ENCODE measurements around the gene TBX3. TPM values are rescaled to one million over a fixed set of nuclear protein-coding genes. Genes with fewer than 3 reads are reported as not detected.
"Not testable (repeated sequence)": the region's sequence is repeated elsewhere in the genome, so short reads cannot be mapped to it uniquely, and the experiment has no call there.

TBX3 gene
- total RNA-seq, result under 1 TPM; 0.18 to 0.30 (median 0.24) TPM

- DNase-seq, result no peak
- no peaks in the 10 kb centered on the region for H3K36me3 Mint-ChIP-seq (ENCODE audit: insufficient read depth)
- peak within 1 kb of the TSS; percentile 75 for H3K4me3 Mint-ChIP-seq
- peaks cover 37% of the 10 kb centered on the region for H3K4me1 Mint-ChIP-seq (ENCODE audit: low read depth)
- H3K27me3 Mint-ChIP-seq (ENCODE audit: low read depth), result peaks cover 93% of the 10 kb centered on the region
- ATAC-seq, result peak; percentile 81 to 83
- H3K9me3 Mint-ChIP-seq, result no peaks in the 10 kb centered on the region
Observed at GRCh38 chr12:114684098-114684869, at the start of gene TBX3. Gene TBX3, minus strand, starts transcription at chr12:114684175. Its CDS starts 975 bp downstream, at chr12:114683200.

- H3K27me3 Mint-ChIP-seq (ENCODE audit: low read depth), result peaks cover 28% of the 10 kb centered on the region
- no peaks in the 10 kb centered on the region for H3K36me3 Mint-ChIP-seq (ENCODE audit: insufficient read depth)
- no peaks in the 10 kb centered on the region for H3K9me3 Mint-ChIP-seq
- H3K4me1 Mint-ChIP-seq (ENCODE audit: low read depth), result no peaks in the 10 kb centered on the region
- H3K4me3 Mint-ChIP-seq, result no peak overlapping the region
- ATAC-seq, result no peak
- DNase-seq, result no peak
Observed at GRCh38 chr12:114732426-114733030, 48.6 kb upstream of the TBX3 start.

GRCh38 chr12:114729731-114730130 lies 45.8 kb upstream of the TBX3 start:
- Mint-ChIP-seq H3K4me1 (ENCODE audit: low read depth) (no peaks in the 10 kb centered on the region), H3K9me3 (no peaks in the 10 kb centered on the region), H3K27me3 (ENCODE audit: low read depth) (peaks cover 15% of the 10 kb centered on the region), H3K36me3 (ENCODE audit: insufficient read depth) (no peaks in the 10 kb centered on the region), H3K4me3 (no peak overlapping the region)
- ATAC-seq (no peak), DNase-seq (no peak)

- H3K36me3 Mint-ChIP-seq (ENCODE audit: insufficient read depth), result no peaks in the 10 kb centered on the region
- DNase-seq (no peak), ATAC-seq (no peak)
Observed at GRCh38 chr12:114726092-114726710, 42.2 kb upstream of the TBX3 start.

GRCh38 chr12:114722176-114722575 lies 38.2 kb upstream of the TBX3 start:
- not testable (repeated sequence) for H3K4me3 Mint-ChIP-seq; ATAC-seq; H3K4me1 Mint-ChIP-seq (ENCODE audit: low read depth); H3K27me3 Mint-ChIP-seq (ENCODE audit: low read depth); H3K9me3 Mint-ChIP-seq; H3K36me3 Mint-ChIP-seq (ENCODE audit: insufficient read depth); DNase-seq

More at GRCh38 chr12:114726092-114726710, 42.2 kb upstream of the TBX3 start:
- Mint-ChIP-seq H3K4me1 (ENCODE audit: low read depth) (no peaks in the 10 kb centered on the region), H3K4me3 (no peak overlapping the region), H3K27me3 (ENCODE audit: low read depth) (peaks cover 3% of the 10 kb centered on the region), H3K9me3 (no peaks in the 10 kb centered on the region)

- Mint-ChIP-seq H3K36me3 (ENCODE audit: insufficient read depth) (no peaks in the 10 kb centered on the region), H3K4me1 (ENCODE audit: low read depth) (no peaks in the 10 kb centered on the region), H3K4me3 (no peak overlapping the region), H3K27me3 (ENCODE audit: low read depth) (no peaks in the 10 kb centered on the region), H3K9me3 (no peaks in the 10 kb centered on the region)
- ATAC-seq (no peak), DNase-seq (no peak)
Observed at GRCh38 chr12:114721266-114721665, 37.3 kb upstream of the TBX3 start.

- no peak for DNase-seq
- Mint-ChIP-seq H3K4me1 (ENCODE audit: low read depth) (no peaks in the 10 kb centered on the region), H3K36me3 (ENCODE audit: insufficient read depth) (no peaks in the 10 kb centered on the region), H3K27me3 (ENCODE audit: low read depth) (peaks cover 11% of the 10 kb centered on the region), H3K4me3 (no peak overlapping the region), H3K9me3 (no peaks in the 10 kb centered on the region)
- ATAC-seq, result no peak
Observed at GRCh38 chr12:114713466-114714215, 29.7 kb upstream of the TBX3 start.

- ATAC-seq, result no peak
- peaks cover 15% of the 10 kb centered on the region for H3K27me3 Mint-ChIP-seq (ENCODE audit: low read depth)
- DNase-seq, result no peak
- no peaks in the 10 kb centered on the region for H3K36me3 Mint-ChIP-seq (ENCODE audit: insufficient read depth)
- H3K4me3 Mint-ChIP-seq, result no peak overlapping the region
- H3K4me1 Mint-ChIP-seq (ENCODE audit: low read depth), result no peaks in the 10 kb centered on the region
- no peaks in the 10 kb centered on the region for H3K9me3 Mint-ChIP-seq
Observed at GRCh38 chr12:114711689-114712152, 27.7 kb upstream of the TBX3 start.

- Mint-ChIP-seq H3K36me3 (ENCODE audit: insufficient read depth) (no peaks in the 10 kb centered on the region), H3K4me3 (no peak overlapping the region), H3K9me3 (no peaks in the 10 kb centered on the region), H3K4me1 (ENCODE audit: low read depth) (no peaks in the 10 kb centered on the region), H3K27me3 (ENCODE audit: low read depth) (peaks cover 21% of the 10 kb centered on the region)
- ATAC-seq (no peak), DNase-seq (no peak)
Observed at GRCh38 chr12:114710151-114710550, 26.2 kb upstream of the TBX3 start.

GRCh38 chr12:114709112-114709511 lies 25.1 kb upstream of the TBX3 start:
- no peaks in the 10 kb centered on the region for H3K9me3 Mint-ChIP-seq
- no peaks in the 10 kb centered on the region for H3K4me1 Mint-ChIP-seq (ENCODE audit: low read depth)
- no peak overlapping the region for H3K4me3 Mint-ChIP-seq
- no peak for ATAC-seq
- DNase-seq, result no peak
- no peaks in the 10 kb centered on the region for H3K36me3 Mint-ChIP-seq (ENCODE audit: insufficient read depth)
- peaks cover 24% of the 10 kb centered on the region for H3K27me3 Mint-ChIP-seq (ENCODE audit: low read depth)

GRCh38 chr12:114708598-114708997 lies 24.6 kb upstream of the TBX3 start:
- H3K27me3 Mint-ChIP-seq (ENCODE audit: low read depth), result peaks cover 29% of the 10 kb centered on the region
- not testable (repeated sequence) for DNase-seq

GRCh38 chr12:114704096-114704495 lies 20.1 kb upstream of the TBX3 start:
- Mint-ChIP-seq H3K4me1 (ENCODE audit: low read depth) (no peaks in the 10 kb centered on the region), H3K4me3 (no peak overlapping the region), H3K27me3 (ENCODE audit: low read depth) (peaks cover 60% of the 10 kb centered on the region), H3K36me3 (ENCODE audit: insufficient read depth) (no peaks in the 10 kb centered on the region), H3K9me3 (no peaks in the 10 kb centered on the region)
- DNase-seq (no peak), ATAC-seq (no peak)

More at GRCh38 chr12:114708598-114708997, 24.6 kb upstream of the TBX3 start:
- not testable (repeated sequence) for H3K4me1 Mint-ChIP-seq (ENCODE audit: low read depth); H3K36me3 Mint-ChIP-seq (ENCODE audit: insufficient read depth); ATAC-seq; H3K9me3 Mint-ChIP-seq; H3K4me3 Mint-ChIP-seq

GRCh38 chr12:114703060-114703493 lies 19.1 kb upstream of the TBX3 start:
- no peaks in the 10 kb centered on the region for H3K4me1 Mint-ChIP-seq (ENCODE audit: low read depth)
- no peaks in the 10 kb centered on the region for H3K36me3 Mint-ChIP-seq (ENCODE audit: insufficient read depth)
- H3K27me3 Mint-ChIP-seq (ENCODE audit: low read depth), result peaks cover 68% of the 10 kb centered on the region
- no peaks in the 10 kb centered on the region for H3K9me3 Mint-ChIP-seq
- H3K4me3 Mint-ChIP-seq, result no peak overlapping the region
- DNase-seq (no peak), ATAC-seq (no peak)

GRCh38 chr12:114702462-114702861 lies 18.5 kb upstream of the TBX3 start:
- DNase-seq (no peak), ATAC-seq (no peak)
- peaks cover 74% of the 10 kb centered on the region for H3K27me3 Mint-ChIP-seq (ENCODE audit: low read depth)
- H3K9me3 Mint-ChIP-seq, result no peaks in the 10 kb centered on the region
- H3K4me1 Mint-ChIP-seq (ENCODE audit: low read depth), result no peaks in the 10 kb centered on the region
- no peaks in the 10 kb centered on the region for H3K36me3 Mint-ChIP-seq (ENCODE audit: insufficient read depth)
- H3K4me3 Mint-ChIP-seq, result no peak overlapping the region

Measured in activated T-cell treated with anti-CD3 and anti-CD28 coated beads, Interleukin-2, amount 50 U/mL, for 4 hours (primary cell).